Measurements from ENCODE around the gene CHST4.

DNA sequence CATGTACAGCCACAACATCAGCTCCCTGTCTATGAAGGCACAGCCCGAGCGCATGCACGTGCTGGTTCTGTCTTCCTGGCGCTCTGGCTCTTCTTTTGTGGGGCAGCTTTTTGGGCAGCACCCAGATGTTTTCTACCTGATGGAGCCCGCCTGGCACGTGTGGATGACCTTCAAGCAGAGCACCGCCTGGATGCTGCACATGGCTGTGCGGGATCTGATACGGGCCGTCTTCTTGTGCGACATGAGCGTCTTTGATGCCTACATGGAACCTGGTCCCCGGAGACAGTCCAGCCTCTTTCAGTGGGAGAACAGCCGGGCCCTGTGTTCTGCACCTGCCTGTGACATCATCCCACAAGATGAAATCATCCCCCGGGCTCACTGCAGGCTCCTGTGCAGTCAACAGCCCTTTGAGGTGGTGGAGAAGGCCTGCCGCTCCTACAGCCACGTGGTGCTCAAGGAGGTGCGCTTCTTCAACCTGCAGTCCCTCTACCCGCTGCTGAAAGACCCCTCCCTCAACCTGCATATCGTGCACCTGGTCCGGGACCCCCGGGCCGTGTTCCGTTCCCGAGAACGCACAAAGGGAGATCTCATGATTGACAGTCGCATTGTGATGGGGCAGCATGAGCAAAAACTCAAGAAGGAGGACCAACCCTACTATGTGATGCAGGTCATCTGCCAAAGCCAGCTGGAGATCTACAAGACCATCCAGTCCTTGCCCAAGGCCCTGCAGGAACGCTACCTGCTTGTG, 10.7 kb downstream of the CHST4 start:
- TF ChIP-seq, protein P1, sequence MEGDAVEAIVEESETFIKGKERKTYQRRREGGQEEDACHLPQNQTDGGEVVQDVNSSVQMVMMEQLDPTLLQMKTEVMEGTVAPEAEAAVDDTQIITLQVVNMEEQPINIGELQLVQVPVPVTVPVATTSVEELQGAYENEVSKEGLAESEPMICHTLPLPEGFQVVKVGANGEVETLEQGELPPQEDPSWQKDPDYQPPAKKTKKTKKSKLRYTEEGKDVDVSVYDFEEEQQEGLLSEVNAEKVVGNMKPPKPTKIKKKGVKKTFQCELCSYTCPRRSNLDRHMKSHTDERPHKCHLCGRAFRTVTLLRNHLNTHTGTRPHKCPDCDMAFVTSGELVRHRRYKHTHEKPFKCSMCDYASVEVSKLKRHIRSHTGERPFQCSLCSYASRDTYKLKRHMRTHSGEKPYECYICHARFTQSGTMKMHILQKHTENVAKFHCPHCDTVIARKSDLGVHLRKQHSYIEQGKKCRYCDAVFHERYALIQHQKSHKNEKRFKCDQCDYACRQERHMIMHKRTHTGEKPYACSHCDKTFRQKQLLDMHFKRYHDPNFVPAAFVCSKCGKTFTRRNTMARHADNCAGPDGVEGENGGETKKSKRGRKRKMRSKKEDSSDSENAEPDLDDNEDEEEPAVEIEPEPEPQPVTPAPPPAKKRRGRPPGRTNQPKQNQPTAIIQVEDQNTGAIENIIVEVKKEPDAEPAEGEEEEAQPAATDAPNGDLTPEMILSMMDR (IDR thresholded peaks at IDR 0.05), result no peak
- no peak for TF ChIP-seq POLR2A (IDR thresholded peaks at IDR 0.05)
